Activated CD8-positive, alpha-beta T cell treated with anti-CD3 and anti-CD28 coated beads for 36 hours (primary cell): ENCODE results near the gene SFR1. TPM values are rescaled to one million over a fixed set of nuclear protein-coding genes. Genes with fewer than 3 reads are reported as not detected.

Experiments used
- ATAC-seq: fragments of 200-7000 bp; cut with Tn5 transposase; one replicate; pipeline ENCODE4 v1.10.0; 2021; ENCODE audit warnings: mild to moderate bottlenecking, moderate library complexity
- CTCF ChIA-PET: fragments of 350-600 bp; sonication (Branson Sonifier 250); formaldehyde crosslinking; loops from one replicate; lab custom pipeline; 2021; ENCODE audit warnings: antibody characterized with exemption; lab: Charles Lee
- POLR2A ChIA-PET: fragments of 350-600 bp; sonication (Branson Sonifier 250); formaldehyde crosslinking; loops from one replicate; lab custom pipeline; 2021; ENCODE audit warnings: antibody characterized with exemption; lab: Charles Lee
- DNase-seq: peaks from one replicate; pipeline ENCODE4 v3.0.0-alpha.2; 2020
- H3K27ac Mint-ChIP-seq: one replicate; pipeline ENCODE4 v1.8.0; 2021; ENCODE audit warnings: mild to moderate bottlenecking, mixed read lengths
- H3K27me3 Mint-ChIP-seq: one replicate; pipeline ENCODE4 v1.8.0; 2021; ENCODE audit warnings: mixed read lengths
- H3K36me3 Mint-ChIP-seq: one replicate; pipeline ENCODE4 v1.8.0; 2021; ENCODE audit warnings: low read depth, mixed read lengths
- H3K4me1 Mint-ChIP-seq: one replicate; pipeline ENCODE4 v1.8.0; 2021; ENCODE audit warnings: low read depth, mixed read lengths
- H3K4me3 Mint-ChIP-seq: one replicate; pipeline ENCODE4 v1.8.0; 2021; ENCODE audit warnings: mild to moderate bottlenecking, moderate library complexity, mixed read lengths
- H3K9me3 Mint-ChIP-seq: one replicate; pipeline ENCODE4 v1.8.0; 2021; ENCODE audit warnings: mixed read lengths
- CTCF ChIP-seq: fragments of 200-600 bp; IDR thresholded peaks from one replicate; pipeline ENCODE4 v1.8.0; 2022; ENCODE audit warnings: antibody characterized with exemption, mild to moderate bottlenecking
- intact Hi-C: fragments of 100-400 bp; cut with micrococcal nuclease; formaldehyde crosslinking; loops from one replicate; pipeline ENCODE4 v1.10.0; 2022
- total RNA-seq, 2 experiments: library from RNA; stranded (reverse); gene quantifications; one replicate each; pipeline ENCODE4 v1.2.3, GENCODE V29; 2021

SFR1 gene
- 10 to 100 TPM; 16.8 to 17.9 TPM for total RNA-seq

GRCh38 chr10:104121485-104122224 is at the start of gene SFR1:
Gene SFR1, plus strand, starts transcription at chr10:104122171. Its CDS starts 13 bp downstream, at chr10:104122184.
- Mint-ChIP-seq H3K36me3 (peaks cover 15% of the 10 kb centered on the region), H3K27me3 (no peaks in the 10 kb centered on the region), H3K4me3 (peak within 1 kb of the TSS; percentile 85), H3K27ac (peak within 1 kb of the TSS; percentile 98), H3K9me3 (no peaks in the 10 kb centered on the region), H3K4me1 (peaks cover 25% of the 10 kb centered on the region)
- DNase-seq (peak; percentile 99), ATAC-seq (peak; percentile 95)
- intact Hi-C loops = loop anchor here (2.0 to 10.0 kb wide), 3 partner anchors 154 to 233 kb away; partner anchors contain the start of genes SLK and STN1
- peak; percentile 37 for TF ChIP-seq CTCF
- ChIA-PET POLR2A (interaction anchor here (0.7 to 2.2 kb wide), 27 partner anchors 10 to 426 kb away, joined by 3 to 11 read pairs (median 4); partner anchors contain the start of genes GSTO1 and SLK), CTCF (interaction anchor here (0.6 to 4.7 kb wide), 34 partner anchors 9 to 235 kb away, joined by 3 to 45 read pairs (median 5); no protein-coding TSS in a partner anchor)

GRCh38 chr10:104072786-104073185 is 49.2 kb upstream of the SFR1 start:
- no peaks in the 10 kb centered on the region for H3K36me3 Mint-ChIP-seq
- CTCF ChIA-PET = interaction anchor here (1.0 to 2.3 kb wide), 3 partner anchors 35 to 185 kb away, joined by 3 to 7 read pairs (median 7); partner anchors contain the start of gene SFR1

GRCh38 chr10:104074505-104074904 is 47.5 kb upstream of the SFR1 start:
- POLR2A ChIA-PET = no interaction called here
- no peak for TF ChIP-seq CTCF
- Mint-ChIP-seq H3K27me3 (no peaks in the 10 kb centered on the region), H3K36me3 (no peaks in the 10 kb centered on the region), H3K9me3 (no peaks in the 10 kb centered on the region), H3K27ac (no peak overlapping the region), H3K4me3 (no peak overlapping the region), H3K4me1 (no peaks in the 10 kb centered on the region)
- CTCF ChIA-PET = no interaction called here
- intact Hi-C loops = no loop called here
- DNase-seq = no peak
- ATAC-seq = no peak

More at GRCh38 chr10:104072786-104073185, 49.2 kb upstream of the SFR1 start:
- no peak for TF ChIP-seq CTCF
- Mint-ChIP-seq H3K27me3 (no peaks in the 10 kb centered on the region), H3K9me3 (no peaks in the 10 kb centered on the region), H3K4me3 (no peak overlapping the region), H3K27ac (no peak overlapping the region), H3K4me1 (no peaks in the 10 kb centered on the region)
- DNase-seq = no peak
- POLR2A ChIA-PET = no interaction called here
- ATAC-seq = no peak
- intact Hi-C loops = no loop called here

- ATAC-seq = no peak
- no peak overlapping the region for H3K27ac Mint-ChIP-seq
- H3K9me3 Mint-ChIP-seq = no peaks in the 10 kb centered on the region
- intact Hi-C loops = no loop called here
- no peaks in the 10 kb centered on the region for H3K4me1 Mint-ChIP-seq
- no peak overlapping the region for H3K4me3 Mint-ChIP-seq
- no peaks in the 10 kb centered on the region for H3K27me3 Mint-ChIP-seq
- no peak for DNase-seq
- ChIA-PET POLR2A (interaction anchor here (0.6 to 1.2 kb wide), 2 partner anchors 51 to 158 kb away, joined by 3 read pairs; no protein-coding TSS in a partner anchor), CTCF (no interaction called here)
- no peak for TF ChIP-seq CTCF
- no peaks in the 10 kb centered on the region for H3K36me3 Mint-ChIP-seq
These were observed 45.2 kb upstream of the SFR1 start for GRCh38 chr10:104076743-104077160.

GRCh38 chr10:104077247-104077646 is 44.7 kb upstream of the SFR1 start:
- no peaks in the 10 kb centered on the region for H3K9me3 Mint-ChIP-seq
- no peaks in the 10 kb centered on the region for H3K4me1 Mint-ChIP-seq
- H3K36me3 Mint-ChIP-seq = no peaks in the 10 kb centered on the region
- ChIA-PET POLR2A (interaction anchor here (1.0 to 1.2 kb wide), 2 partner anchors 12 to 159 kb away, joined by 3 read pairs; no protein-coding TSS in a partner anchor), CTCF (no interaction called here)
- ATAC-seq = no peak
- intact Hi-C loops = no loop called here
- DNase-seq = no peak
- no peak overlapping the region for H3K27ac Mint-ChIP-seq
- no peaks in the 10 kb centered on the region for H3K27me3 Mint-ChIP-seq
- H3K4me3 Mint-ChIP-seq = no peak overlapping the region
- no peak for TF ChIP-seq CTCF
